Measurements from ENCODE around the gene SRSF9.

SRSF9 gene

DNA sequence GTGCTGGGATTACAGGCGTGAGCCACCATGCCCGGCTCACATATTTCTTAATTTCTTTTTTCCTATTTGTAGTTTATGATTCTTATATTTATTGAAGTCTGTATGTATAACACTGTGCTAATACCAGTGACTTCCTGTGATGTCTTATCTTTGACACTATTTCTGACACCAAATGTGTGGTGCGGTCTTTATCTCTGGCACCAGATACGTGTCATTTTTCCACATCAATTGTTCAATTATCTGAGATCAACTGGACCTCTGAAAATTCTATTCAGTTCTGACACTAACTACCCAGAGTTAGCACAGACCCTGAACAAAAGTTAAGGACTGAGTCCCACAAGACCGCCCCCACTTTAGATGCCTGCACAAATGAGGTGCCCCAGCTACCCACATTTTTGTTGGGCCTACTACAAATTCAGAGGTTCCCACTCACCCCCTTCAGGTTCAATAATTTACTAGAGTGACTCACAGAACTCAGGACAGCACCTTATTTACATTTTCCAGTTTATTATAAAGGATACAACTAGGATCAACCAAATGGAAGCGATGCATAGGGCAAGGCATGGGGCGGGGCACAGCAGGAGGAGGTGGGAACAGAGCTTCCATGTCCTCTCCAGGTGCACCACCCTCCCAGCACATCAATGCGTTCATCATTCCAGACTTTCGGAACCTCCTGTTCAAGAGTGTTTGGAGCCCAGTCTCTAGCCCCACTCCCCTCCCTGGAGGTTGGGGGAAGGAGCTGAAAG, 11.6 kb upstream of the SRSF9 start:
- no peak overlapping the region for H3K4me3 ChIP-seq (replicated peaks in 1 of 2; ENCODE audit: low read depth in 2 of 2, low read length in 2 of 2)
- DNase-seq (ENCODE audit: low read depth in 2 of 2): no peak
- TF ChIP-seq, protein P1, sequence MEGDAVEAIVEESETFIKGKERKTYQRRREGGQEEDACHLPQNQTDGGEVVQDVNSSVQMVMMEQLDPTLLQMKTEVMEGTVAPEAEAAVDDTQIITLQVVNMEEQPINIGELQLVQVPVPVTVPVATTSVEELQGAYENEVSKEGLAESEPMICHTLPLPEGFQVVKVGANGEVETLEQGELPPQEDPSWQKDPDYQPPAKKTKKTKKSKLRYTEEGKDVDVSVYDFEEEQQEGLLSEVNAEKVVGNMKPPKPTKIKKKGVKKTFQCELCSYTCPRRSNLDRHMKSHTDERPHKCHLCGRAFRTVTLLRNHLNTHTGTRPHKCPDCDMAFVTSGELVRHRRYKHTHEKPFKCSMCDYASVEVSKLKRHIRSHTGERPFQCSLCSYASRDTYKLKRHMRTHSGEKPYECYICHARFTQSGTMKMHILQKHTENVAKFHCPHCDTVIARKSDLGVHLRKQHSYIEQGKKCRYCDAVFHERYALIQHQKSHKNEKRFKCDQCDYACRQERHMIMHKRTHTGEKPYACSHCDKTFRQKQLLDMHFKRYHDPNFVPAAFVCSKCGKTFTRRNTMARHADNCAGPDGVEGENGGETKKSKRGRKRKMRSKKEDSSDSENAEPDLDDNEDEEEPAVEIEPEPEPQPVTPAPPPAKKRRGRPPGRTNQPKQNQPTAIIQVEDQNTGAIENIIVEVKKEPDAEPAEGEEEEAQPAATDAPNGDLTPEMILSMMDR (IDR thresholded peaks at IDR 0.05; ENCODE audit: low read depth, low read length): no peak

DNA sequence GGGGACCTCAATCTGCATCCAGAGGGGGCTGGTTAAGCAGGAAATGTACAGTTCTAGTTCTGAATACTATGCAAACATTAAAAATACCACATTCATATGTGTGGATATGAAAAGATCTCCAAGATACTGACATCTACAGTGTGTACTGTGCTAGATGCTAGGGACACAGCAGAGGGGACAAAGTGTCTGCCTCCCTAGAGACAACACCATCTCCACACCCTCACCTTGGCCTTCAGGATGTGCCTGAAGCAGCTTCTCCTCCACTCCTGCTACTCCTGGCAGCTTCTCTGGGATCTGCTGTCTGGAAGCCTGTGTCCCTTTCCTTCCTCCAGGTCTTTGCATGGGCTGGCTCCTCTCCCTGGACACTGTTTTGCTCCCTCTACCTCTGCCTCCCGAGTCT, 10.7 kb upstream of the SRSF9 start:
- no peak for DNase-seq (ENCODE audit: low read depth in 2 of 2)
- no peak overlapping the region for H3K4me3 ChIP-seq (replicated peaks in 1 of 2; ENCODE audit: low read depth in 2 of 2, low read length in 2 of 2)
- TF ChIP-seq, protein P1 (IDR thresholded peaks at IDR 0.05; ENCODE audit: low read depth, low read length): no peak

DNA sequence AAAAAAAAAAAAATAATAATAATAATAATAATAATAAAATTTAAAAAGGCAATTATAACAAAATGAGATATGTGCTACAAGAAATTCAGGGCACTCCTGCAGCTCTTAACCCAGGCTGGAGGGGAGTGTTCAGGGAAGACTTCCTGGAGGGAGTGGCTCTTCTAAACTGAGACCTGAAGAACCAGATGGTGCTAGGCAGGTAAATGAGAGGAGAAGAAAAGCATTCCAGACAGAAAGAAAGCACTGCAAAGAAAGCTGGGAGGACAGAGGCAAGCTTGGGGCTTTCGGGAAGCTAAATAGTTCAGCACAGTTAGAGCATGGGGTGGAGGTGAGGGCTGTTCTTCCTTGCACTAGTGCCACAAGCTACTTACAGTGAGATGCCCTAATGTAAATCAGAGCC, 9.9 kb upstream of the SRSF9 start:
- no peak for DNase-seq (ENCODE audit: low read depth in 2 of 2)
- TF ChIP-seq, protein P1 (IDR thresholded peaks at IDR 0.05; ENCODE audit: low read depth, low read length): no peak
- H3K4me3 ChIP-seq (replicated peaks in 1 of 2; ENCODE audit: low read depth in 2 of 2, low read length in 2 of 2): no peak overlapping the region

DNA sequence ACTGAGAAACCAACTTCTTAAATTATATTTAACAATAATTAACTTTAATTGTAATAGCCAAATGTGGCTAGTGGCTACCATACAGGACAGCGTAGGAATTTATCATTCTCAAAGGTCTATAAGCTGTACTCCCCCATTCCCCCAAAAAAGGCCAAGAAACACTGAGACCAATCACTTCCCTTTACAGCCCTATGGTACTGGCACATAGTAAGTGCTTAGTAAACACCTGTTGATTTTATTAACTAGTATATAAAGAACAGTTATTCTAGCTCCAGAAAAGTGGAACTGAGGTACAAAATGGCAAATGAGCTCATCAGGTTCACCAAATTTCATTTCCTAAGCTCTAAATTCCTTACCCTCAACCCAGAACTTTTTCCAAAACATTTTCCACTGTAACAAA, 6.1 kb upstream of the SRSF9 start:
- DNase-seq (ENCODE audit: low read depth in 2 of 2): no peak
- no peak overlapping the region for H3K4me3 ChIP-seq (replicated peaks in 1 of 2; ENCODE audit: low read depth in 2 of 2, low read length in 2 of 2)
- TF ChIP-seq, protein P1 (IDR thresholded peaks at IDR 0.05; ENCODE audit: low read depth, low read length): no peak

DNA sequence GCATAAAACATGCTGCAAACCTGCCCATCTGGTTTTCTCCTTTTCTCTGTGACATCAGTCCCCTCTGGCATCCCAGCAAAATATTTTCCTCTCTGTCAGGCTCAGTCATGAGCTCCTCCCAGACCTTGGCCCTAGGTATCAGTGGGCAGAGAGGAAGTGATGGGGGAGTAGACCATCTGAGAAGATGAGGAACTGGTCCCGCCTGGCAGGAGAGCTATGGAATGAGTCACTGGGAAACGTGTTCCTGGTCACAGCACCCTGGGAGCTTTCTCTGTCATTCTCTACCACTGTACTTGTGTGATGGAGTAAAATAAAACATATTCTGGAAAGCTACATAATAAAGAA, 5.0 kb upstream of the SRSF9 start:
- peak overlapping the region in 1 of 2 donors; percentile 6 for H3K4me3 ChIP-seq (replicated peaks in 1 of 2; ENCODE audit: low read depth in 2 of 2, low read length in 2 of 2)

DNA sequence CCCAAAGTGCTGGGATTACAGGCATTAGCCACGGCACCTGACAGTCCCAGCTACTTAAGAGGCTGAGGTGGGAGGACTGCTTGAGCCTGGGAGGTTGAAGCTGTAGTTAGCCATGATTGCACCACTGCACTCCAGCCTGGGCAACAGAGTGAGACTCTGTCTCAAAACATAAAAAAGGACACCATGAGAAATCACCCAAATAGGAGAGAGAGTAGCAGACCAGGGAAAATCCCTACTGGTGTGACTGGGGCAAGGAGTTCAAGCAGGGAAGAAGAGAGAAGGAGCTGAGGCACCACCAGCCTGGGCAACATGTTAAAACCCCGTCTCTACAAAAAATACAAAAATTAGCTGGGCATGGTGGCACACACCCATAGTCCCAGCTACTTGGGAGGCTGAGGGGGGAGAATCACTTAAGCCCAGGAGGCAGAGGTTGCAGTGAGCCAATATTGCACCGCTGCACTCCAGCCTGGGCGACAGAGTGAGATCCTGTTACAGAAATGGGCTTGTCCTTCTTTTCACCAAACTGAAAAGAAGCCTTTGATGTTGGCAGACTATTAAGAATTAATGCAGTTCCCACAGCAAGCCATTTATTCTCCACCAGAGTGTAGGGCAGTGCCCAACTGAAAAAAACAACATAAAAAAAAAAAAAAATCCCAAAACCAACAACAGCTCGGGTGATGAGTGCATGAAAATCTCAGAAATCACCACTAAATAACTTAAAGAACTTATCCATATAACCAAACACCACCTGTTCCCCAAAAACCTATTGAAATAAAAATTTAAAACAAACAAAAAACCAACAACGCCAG, 4.5 kb upstream of the SRSF9 start:
- H3K4me3 ChIP-seq (replicated peaks in 1 of 2; ENCODE audit: low read depth in 2 of 2, low read length in 2 of 2): peak overlapping the region in 1 of 2 donors; percentile 6
- DNase-seq (ENCODE audit: low read depth in 2 of 2): no peak
- TF ChIP-seq, protein P1 (IDR thresholded peaks at IDR 0.05; ENCODE audit: low read depth, low read length): no peak

More for the DNA sequence above, 5.0 kb upstream of the SRSF9 start:
- TF ChIP-seq, protein P1 (IDR thresholded peaks at IDR 0.05; ENCODE audit: low read depth, low read length): no peak
- DNase-seq (ENCODE audit: low read depth in 2 of 2): peak; percentile 46 to 77
